Cardiac septum (tissue), 1 donor: ENCODE data around the gene PSMG4. TPM values are rescaled to one million over a fixed set of nuclear protein-coding genes. Genes with fewer than 3 reads are reported as not detected.

Experiments
- DNase-seq: peaks from one replicate; pipeline ENCODE4 v3.0.0-alpha.2; 2020; ENCODE audit warnings: low spot score
- intact Hi-C: fragments of 100-400 bp; cut with DNase I; formaldehyde crosslinking; loops from one replicate; pipeline ENCODE4 v1.14.0; 2022
- total RNA-seq: library from RNA; stranded (reverse); fragmentation: NEBNext Ultra II Directional; extraction: Animal tissue kit (Norgen Biotek cat#: 25700); gene quantifications from one replicate; pipeline ENCODE4 v1.2.1, GENCODE V29; 2021
- donor health status: DM: no; HTN: no; CAD: no.

PSMG4 gene
- total RNA-seq, 1 donor from 2014 or later: 8.8 TPM

GRCh38 chr6:3247255-3248146, 11.2 kb upstream of the PSMG4 start:
- no peak for DNase-seq
- intact Hi-C loops: no loop called here

DNA sequence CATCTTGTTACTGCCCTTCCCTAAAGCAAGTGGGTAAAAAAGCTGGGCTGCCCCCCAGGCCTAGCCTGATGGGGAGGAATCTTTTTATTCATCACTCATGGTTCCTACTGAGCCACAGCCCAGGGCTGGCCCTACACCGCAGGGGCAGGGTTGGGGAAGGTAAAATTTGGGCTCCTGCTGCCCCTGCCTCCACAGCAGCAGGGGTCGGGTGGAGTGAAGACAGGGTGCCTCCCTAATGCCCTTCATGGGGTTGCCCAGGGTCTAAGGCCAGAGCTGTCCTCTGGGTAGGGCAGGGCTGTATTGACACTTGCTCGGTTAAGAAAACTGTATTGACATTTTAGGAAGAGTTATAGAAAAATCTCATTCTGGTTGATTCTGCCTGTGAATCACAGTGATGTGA, 8.9 kb upstream of the PSMG4 start:
- no peak for DNase-seq

DNA sequence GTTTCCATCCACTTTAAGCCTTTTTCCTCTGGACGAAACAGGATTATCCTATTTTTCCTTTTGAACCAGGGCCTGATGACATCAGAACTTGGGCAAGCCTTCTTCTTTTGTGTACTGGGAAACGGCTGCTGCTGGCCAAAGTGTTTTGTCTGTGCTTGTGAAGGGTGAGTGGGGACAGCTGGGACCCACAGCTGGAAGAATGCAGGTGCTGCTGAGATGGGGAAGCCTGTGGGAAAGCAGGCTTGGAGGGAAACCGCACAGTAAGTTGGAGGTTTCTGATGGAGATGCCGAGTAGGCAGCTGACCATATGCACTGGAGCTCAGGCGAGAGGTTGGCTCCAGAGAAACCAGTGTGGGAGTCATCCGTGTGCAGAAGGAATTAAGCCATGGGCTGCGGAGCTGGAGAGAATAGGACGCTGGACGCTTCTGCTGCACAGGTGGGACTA, 8.5 kb upstream of the PSMG4 start:
- intact Hi-C loops: no loop called here
- no peak for DNase-seq

More for the DNA sequence above, 8.9 kb upstream of the PSMG4 start:
- intact Hi-C loops: no loop called here

DNA sequence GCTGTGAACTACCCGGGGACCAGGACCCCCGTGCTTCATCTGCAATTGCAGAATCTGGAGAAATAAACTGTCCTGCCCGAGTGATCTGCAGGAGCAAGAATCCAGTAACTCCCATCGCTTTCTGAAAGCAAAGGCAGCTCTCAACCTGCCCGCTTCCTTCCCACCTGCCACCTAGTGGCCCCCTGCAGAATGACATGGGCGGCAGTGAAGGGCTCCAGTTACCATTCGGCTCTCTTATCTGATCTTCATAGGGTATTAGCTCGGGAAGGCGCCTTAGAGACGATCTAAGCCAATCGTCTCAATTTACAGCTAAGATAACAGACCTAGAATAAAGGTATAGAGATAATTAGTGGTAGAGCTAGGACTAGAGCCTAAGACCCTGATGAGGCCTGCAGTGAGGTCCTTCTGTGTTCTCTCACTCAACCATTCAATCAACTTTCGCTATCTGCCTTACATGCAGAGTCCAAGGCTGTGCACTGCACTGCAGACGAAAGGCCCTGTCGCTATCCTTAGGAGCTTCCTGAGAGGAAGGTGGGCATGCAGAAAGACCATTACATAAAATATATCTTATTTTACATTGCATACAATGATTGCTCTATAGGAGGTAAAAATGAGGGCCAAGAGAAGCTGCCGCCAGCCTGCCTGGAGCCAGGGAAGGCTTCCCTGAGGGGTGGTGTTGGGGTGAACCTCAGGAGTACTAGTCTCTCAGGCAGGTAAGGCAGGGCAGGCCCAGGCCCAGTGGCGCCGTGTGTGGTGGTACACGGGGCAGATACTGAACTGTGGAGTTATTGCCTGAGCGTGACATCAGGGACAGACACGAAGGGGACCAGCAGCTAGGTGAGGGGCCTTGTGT, 7.1 kb upstream of the PSMG4 start:
- intact Hi-C loops: loop anchor here (1.0 kb wide), 1 partner anchor 125 kb away; no protein-coding TSS in a partner anchor
- peak; percentile 84 for DNase-seq

- intact Hi-C loops: no loop called here
These were observed 6.4 kb upstream of the PSMG4 start for GRCh38 chr6:3252369-3252768.

GRCh38 chr6:3252861-3253596, 5.7 kb upstream of the PSMG4 start:
- intact Hi-C loops: no loop called here
- no peak for DNase-seq

More at GRCh38 chr6:3252369-3252768, 6.4 kb upstream of the PSMG4 start:
- DNase-seq: no peak

DNA sequence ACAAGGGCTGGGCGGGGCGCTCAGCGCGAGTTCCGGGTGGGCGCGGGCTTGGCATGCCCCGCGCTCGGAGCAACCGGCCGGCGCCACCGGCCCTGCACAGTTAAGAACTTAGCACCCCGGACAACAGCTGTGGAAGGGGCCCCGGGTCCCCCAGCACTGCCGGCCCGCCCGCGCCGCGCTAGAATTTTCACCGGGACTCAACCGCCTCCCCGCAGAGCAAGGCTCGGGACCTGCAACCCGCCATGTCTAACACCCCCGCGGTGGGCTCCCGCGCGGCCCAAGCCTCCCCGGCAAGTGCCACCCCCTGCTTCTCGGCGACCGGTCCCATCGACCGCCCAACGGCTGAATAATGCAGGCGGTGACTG, 5.2 kb upstream of the PSMG4 start:
- intact Hi-C loops: no loop called here
- no peak for DNase-seq

- intact Hi-C loops: loop anchor here (2.0 kb wide), 1 partner anchor 99 kb away; no protein-coding TSS in a partner anchor
- DNase-seq: no peak
These were observed 546 bp upstream of the PSMG4 start for GRCh38 chr6:3258201-3258600.

DNA sequence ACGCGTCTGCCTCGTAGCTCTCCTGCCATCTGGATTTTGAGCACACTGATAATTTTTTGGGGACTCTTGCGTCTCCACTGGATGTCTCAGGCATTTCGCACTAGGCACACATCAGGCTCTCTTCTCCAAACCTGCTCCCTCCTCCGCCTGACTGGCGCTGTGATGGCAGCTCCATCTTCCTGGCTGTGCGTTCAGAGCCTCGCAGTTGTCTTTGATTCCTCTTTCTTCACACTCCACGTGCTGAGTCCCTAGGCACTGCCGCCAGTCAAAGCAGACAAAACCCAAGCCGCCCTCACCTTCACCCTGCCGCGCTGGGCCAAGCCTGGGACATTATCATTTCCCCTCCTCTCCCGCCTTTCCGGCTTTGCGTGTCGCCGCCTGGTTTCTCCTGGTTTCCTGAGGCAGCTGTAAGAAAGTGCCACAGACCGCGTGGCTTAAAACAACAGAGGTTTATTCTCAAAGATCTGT, 778 bp downstream of the PSMG4 start:
- DNase-seq: no peak
- intact Hi-C loops: loop anchor here (2.0 kb wide), 1 partner anchor 101 kb away; no protein-coding TSS in a partner anchor

- intact Hi-C loops: no loop called here
- no peak for DNase-seq
These were observed 1.5 kb downstream of the PSMG4 start for GRCh38 chr6:3260296-3260695.

DNA sequence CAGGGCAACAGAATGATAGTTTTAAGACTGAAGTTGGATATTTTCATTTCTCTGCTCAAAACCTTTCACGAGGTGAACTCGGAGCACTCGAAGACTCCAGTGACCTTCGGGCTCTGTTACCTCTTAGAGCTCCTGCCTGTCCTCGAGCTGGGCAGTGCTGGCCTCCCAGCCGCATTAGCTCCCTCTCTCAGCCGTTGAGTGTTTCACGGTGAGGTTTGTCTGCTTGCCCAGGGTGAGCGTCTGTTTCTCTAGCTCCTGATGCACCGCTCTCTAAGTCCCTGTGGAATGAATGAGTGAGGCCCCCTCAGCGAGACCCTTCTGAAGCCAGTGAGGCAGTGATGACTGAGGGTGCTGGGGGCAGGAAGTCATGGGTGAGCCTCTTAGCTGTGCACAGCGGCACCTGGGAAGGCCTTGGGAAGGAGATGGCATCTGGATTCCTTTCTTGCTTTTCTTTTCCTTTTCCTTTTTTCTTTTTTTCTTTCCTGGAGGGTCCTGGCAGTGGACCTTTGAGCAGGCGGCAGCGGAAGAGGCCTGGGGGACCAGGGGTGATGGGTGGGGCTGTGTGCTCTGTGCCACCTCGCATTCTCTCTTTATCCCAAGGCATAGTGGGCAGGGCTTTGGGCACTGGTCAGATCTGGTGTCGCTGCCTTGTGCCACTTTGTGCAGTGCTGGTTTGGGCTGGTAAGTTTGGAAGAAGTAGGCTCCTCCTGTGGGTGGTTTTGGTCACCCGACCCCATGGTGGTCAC, 2.2 kb downstream of the PSMG4 start:
- intact Hi-C loops: no loop called here
- DNase-seq: no peak

GRCh38 chr6:3261518-3261820, 2.7 kb downstream of the PSMG4 start:
- no peak for DNase-seq
- intact Hi-C loops: no loop called here

- DNase-seq: no peak
- intact Hi-C loops: no loop called here
These were observed 3.2 kb downstream of the PSMG4 start for GRCh38 chr6:3261921-3262320.

- intact Hi-C loops: no loop called here
- no peak for DNase-seq
These were observed 4.3 kb downstream of the PSMG4 start for GRCh38 chr6:3263096-3263495.

- DNase-seq: no peak
- intact Hi-C loops: no loop called here
These were observed 5.6 kb downstream of the PSMG4 start for GRCh38 chr6:3264356-3264755.

DNA sequence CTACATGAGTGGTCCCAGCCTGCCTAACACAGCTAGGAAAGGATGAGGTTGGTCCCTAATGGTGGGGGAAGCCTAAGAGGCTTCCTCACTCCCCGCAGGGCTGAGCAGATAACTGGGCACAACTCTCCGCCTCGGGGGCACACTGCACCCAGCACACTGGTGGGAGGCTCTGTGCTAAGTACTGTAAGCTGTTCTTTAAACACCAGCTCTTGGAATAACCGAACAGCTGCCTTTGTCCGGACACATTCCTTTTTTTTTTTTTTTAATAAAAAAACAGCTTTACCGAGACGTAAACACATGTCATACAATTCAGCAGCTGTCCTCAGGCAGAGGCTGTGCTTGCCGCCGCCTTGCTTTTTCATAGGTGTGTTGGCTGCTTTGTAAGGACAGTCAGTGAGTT, 6.9 kb downstream of the PSMG4 start:
- intact Hi-C loops: no loop called here
- DNase-seq: no peak

GRCh38 chr6:3266170-3266569, 7.4 kb downstream of the PSMG4 start:
- DNase-seq: no peak

DNA sequence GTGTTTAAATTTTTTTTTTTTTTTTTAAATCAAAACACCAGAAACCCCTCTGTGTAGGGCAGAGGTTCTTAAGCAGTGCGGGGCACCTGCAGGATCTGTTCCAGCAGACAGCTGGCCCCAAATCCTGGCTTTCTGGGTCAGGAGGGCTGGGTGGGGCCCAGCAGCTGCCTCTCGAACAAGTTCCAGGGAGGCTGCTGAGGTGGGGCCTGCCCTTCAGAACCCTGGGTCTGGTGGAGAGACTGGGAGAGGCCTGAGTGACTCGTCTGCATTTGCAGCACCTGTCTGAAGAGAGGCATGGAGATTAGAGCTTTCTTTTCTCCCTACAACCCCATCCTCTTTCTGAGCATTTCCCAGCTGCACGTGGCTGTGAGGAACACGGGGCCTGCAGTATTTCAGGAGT, 8.4 kb downstream of the PSMG4 start:
- DNase-seq: no peak
- intact Hi-C loops: no loop called here

More at GRCh38 chr6:3266170-3266569, 7.4 kb downstream of the PSMG4 start:
- intact Hi-C loops: no loop called here

DNA sequence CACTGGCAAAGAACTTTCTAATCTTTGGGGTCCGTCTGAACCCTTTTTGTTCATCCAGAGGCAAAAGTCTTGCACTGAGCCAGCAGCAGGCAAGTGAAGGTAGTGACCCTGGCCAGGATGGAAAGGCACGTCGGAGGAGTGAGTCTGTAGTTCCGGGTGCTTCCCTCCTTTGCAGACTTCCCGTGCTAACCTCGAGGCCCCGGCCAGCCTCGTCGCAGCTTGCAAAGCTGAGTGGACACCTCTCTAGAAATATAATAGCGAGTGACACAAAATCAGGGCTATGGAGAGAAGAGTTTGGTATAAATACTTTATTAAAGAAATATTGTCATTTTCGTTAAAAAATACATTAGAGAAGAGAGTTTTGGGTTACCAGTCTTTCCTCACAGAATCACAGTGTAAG, 9.9 kb downstream of the PSMG4 start:
- no peak for DNase-seq
- intact Hi-C loops: no loop called here
